AG04450 (cell line): ENCODE results near the gene RHBDF2. TPM values are rescaled to one million over a fixed set of nuclear protein-coding genes. Genes with fewer than 3 reads are reported as not detected.

Experiments
- CTCF ChIA-PET: fragments of 300-600, 350-600 bp; formaldehyde crosslinking; extraction: SDS; loops from one replicate; lab custom pipeline; 2022; ENCODE audit warnings: antibody characterized with exemption, inconsistent platforms; lab: Charles Lee
- POLR2A ChIA-PET: fragments of 350-600 bp; formaldehyde crosslinking; extraction: SDS; loops from one replicate; lab custom pipeline; 2021; ENCODE audit warnings: antibody characterized with exemption, inconsistent platforms; lab: Yijun Ruan, JAX
- DNase-seq: peaks from one replicate; pipeline ENCODE4 v3.0.0-alpha.2; 2011; ENCODE audit warnings: low read depth, low spot score
- H3K27ac ChIP-seq: one replicate; pipeline ENCODE4 v1.5.1; 2012; ENCODE audit warnings: low read depth, low read length, control low read depth
- H3K27me3 ChIP-seq: one replicate; pipeline ENCODE4 v1.6.0; 2012; ENCODE audit warnings: low read length; ENCODE audit not compliant: control insufficient read depth, insufficient read depth
- H3K4me3 ChIP-seq: 2 replicates; pipeline ENCODE4 v1.5.1; 2011; ENCODE audit warnings: mild to moderate bottlenecking, low read depth, low read length, control low read depth
- H3K9me3 ChIP-seq: 2 replicates; pipeline ENCODE4 v1.5.1; 2012; ENCODE audit warnings: low read length; ENCODE audit not compliant: control insufficient read depth, insufficient read depth
- polyA plus RNA-seq: library from polyadenylated mRNA; depleted of rRNA; stranded (reverse); fragments of >200 nt; gene quantifications from 2 replicates; pipeline ENCODE4 v1.2.3, GENCODE V29; 2011
- TF ChIP-seq, protein P1 (sequence below): IDR thresholded peaks from 2 replicates; pipeline ENCODE4 v1.5.1; 2011; ENCODE audit warnings: low read depth, low read length, control low read depth, inconsistent platforms

Gene RHBDF2
- polyA plus RNA-seq, 1 experiment: 5.4 TPM

DNA sequence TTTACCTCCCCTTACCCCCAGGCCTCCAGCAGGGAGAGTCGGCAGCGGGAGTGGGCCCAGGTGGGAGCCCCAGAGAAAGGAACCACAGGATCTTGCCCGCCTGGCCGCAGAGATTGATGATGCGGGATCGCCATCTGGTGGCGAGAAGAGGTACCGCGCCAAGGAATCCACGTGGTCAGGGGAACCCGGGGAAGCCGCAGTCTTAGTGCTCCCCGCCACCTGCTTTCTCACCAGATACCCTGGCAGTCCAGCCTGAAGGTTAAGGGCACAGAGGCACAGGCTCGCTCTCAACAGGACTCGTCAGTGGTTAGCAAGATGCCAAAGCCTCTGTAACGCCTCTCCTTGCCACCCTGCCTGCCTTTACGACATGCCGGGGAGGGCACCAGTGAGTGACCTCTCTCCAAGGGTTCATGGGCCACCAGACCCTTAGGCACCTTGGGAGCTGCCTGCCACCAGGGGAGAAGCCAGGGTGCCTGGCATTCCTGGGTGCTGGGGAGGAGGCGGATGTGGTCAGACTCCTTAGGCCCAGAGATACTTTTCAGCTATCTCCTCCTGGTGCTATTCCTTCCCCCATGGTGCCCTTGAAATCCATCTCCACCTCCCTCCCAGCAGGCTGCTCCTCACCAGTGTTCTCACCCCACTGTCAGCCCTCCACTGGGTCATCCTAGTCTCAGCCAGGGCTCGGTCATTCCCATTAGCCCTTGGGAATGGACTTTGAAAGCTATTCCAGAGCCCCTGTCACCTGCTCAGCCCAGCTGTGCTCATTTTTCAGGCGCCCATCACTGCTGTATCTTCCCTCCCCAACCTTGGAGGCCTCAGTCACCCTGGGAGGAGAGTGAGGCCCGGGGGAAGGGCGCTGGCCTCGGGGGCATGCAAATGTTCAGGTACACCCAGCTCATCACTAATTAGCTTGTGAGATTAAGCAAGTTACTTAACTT, 5.5 kb upstream of the RHBDF2 start:
- H3K9me3 ChIP-seq: no peaks in the 10 kb centered on the region; the same call in 1 of the 2 replicates
- peaks cover 5% of the 10 kb centered on the region for H3K27me3 ChIP-seq
- no peak overlapping the region for H3K27ac ChIP-seq
- CTCF ChIA-PET: interaction anchor here (0.6 to 6.6 kb wide), 15 partner anchors 8 to 122 kb away, joined by 3 to 121 read pairs (median 4); partner anchors contain the start of genes AANAT and SPHK1
- no peak overlapping the region for H3K4me3 ChIP-seq
- DNase-seq: no peak
- POLR2A ChIA-PET: no interaction called here
- TF ChIP-seq, protein P1, sequence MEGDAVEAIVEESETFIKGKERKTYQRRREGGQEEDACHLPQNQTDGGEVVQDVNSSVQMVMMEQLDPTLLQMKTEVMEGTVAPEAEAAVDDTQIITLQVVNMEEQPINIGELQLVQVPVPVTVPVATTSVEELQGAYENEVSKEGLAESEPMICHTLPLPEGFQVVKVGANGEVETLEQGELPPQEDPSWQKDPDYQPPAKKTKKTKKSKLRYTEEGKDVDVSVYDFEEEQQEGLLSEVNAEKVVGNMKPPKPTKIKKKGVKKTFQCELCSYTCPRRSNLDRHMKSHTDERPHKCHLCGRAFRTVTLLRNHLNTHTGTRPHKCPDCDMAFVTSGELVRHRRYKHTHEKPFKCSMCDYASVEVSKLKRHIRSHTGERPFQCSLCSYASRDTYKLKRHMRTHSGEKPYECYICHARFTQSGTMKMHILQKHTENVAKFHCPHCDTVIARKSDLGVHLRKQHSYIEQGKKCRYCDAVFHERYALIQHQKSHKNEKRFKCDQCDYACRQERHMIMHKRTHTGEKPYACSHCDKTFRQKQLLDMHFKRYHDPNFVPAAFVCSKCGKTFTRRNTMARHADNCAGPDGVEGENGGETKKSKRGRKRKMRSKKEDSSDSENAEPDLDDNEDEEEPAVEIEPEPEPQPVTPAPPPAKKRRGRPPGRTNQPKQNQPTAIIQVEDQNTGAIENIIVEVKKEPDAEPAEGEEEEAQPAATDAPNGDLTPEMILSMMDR: peak; percentile 87

DNA sequence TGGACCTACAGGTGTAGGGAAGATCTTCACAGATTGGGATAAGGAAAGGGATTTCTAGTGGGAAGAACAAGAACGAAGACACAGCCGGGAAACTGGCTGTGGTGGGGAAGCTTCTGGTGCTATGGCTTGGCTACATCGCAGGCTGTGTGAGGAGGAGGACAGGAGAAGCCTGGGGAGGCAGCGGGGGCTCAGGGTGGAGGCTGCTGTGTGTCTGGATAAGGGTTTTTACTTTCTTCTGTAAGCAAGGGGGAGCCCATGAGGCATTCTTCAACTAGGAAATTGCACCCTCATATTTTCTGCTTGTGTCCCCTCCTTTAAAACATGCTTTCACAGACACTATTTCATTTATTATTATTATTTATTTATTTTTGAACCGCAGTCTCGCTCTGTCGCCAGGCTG, 2.9 kb upstream of the RHBDF2 start:
- POLR2A ChIA-PET: no interaction called here
- no peak for DNase-seq
- TF ChIP-seq, protein P1: peak; percentile 35
- peaks cover 5% of the 10 kb centered on the region for H3K27me3 ChIP-seq
- H3K27ac ChIP-seq: no peak overlapping the region
- H3K9me3 ChIP-seq: no peaks in the 10 kb centered on the region; the same call in 1 of the 2 replicates
- CTCF ChIA-PET: interaction anchor here (0.6 to 6.6 kb wide), 9 partner anchors 21 to 167 kb away, joined by 3 to 121 read pairs (median 3); partner anchors contain the start of gene AANAT
- H3K4me3 ChIP-seq: no peak overlapping the region

DNA sequence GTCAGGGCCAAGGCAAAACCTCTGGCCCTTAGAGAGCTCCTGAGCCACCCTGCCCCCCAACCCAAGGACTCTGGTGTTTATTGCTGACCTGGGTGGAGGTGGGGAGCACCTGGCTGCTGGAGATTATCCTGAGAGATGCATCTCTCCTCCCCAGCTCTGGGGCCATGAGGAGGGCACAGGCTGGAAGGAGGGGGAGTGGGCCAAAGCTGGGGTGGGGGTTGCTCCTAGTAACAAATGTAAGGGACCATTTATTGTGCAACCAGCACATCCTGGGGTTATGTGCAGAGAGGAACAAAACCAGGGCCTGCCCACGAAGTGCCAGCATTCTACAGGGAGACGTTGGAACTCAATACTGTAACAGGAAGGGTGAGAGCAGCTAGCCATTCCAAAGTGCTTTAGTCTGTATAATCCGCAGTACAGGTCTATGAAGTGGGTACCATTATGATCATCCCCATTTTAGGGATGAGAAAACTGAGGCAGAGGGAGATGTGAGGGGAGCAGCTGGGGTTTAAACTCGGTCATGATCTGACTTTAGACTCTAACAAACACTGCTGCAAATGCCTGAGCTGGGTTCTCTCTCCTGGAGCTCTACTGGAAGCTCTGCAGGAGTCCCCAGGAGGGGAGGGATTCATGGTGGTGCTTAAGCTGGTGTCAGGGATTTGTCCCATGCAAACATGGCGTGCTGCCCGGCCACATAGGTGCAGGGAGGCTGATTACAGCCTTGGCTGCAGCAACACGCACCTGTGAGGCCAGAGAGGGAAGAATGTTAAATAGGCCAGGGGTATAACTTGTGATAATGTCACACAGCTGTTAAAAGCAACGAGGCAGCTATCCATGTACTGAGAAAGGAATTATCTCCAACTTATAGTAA, 1.4 kb upstream of the RHBDF2 start:
- TF ChIP-seq, protein P1: no peak
- DNase-seq: no peak
- no peaks in the 10 kb centered on the region; the same call in 1 of the 2 replicates for H3K9me3 ChIP-seq
- no peak overlapping the region for H3K4me3 ChIP-seq
- H3K27ac ChIP-seq: no peak overlapping the region
- ChIA-PET POLR2A (interaction anchor here (0.9 kb wide), 1 partner anchor 8 kb away, joined by 7 read pairs; no protein-coding TSS in a partner anchor), CTCF (interaction anchor here (0.6 to 3.2 kb wide), 7 partner anchors 36 to 240 kb away, joined by 3 to 20 read pairs (median 4); partner anchors contain the start of gene AANAT)
- H3K27me3 ChIP-seq: no peaks in the 10 kb centered on the region

DNA sequence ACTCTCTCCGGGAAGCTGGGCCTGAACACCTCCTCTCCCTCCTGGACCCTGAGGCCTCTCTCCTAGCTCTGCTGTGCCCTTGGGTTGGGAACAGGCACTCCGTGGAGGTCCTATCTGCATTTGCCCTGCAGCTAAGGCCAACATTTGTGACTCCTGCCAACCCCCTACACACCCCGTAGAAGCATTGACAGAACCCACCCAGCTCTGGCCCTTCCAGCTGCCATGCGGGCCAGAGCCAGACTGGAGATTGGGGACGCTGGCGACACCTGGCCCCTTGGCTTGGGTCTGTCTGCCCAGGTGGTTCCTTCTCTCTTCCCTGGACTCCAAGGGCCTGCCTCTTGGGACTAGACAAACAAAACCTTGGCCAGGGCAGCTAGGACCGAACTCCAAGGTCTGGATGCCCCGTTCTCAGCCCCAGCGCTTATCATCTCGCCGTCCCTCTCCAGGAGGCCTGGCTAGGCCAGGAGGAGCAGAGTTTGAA, 644 bp upstream of the RHBDF2 start:
- POLR2A ChIA-PET: interaction anchor here (0.9 kb wide), 1 partner anchor 9 kb away, joined by 7 read pairs; no protein-coding TSS in a partner anchor
- TF ChIP-seq, protein P1: no peak
- Histone ChIP-seq H3K9me3 (no peaks in the 10 kb centered on the region; the same call in 1 of the 2 replicates), H3K27me3 (no peaks in the 10 kb centered on the region), H3K4me3 (peak overlapping the region; percentile 66), H3K27ac (peak overlapping the region; percentile 47)
- CTCF ChIA-PET: interaction anchor here (0.7 to 3.2 kb wide), 4 partner anchors 35 to 240 kb away, joined by 3 to 20 read pairs (median 10); partner anchors contain the start of gene AANAT
- DNase-seq: no peak
